ENCODE measurements around the gene TPSD1.

The TPSD1 gene

DNA sequence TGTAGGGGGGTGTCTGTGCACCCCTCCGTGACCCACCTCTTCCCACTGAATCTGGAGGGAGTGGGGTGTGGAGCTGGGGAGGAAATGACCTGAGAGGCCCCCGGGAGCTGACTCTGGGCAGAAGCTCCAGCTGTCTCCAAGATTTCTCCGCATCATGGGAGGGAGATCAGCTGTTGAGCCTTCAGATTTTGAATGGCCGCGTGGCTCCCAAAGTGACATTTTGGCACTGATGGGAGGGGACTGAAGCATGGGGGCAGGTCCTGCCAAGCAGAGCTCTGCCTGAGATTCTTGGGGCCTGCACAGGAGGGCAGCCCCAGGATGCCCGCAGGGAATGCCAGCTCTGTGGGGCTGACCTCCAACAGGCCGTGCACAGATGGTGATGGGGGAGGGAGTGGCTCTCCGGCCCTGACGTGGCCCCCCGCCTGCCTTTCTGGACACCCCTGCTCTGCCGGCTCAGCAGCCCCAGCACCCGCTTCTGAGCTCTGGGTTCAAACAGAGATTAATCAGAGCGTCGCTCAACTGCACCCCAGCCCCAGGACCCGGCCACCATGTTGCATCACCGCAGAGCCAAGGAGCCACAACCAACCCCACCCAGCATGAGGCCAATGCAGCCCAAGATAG, 28.2 kb downstream of the TPSD1 start:
- FAIRE-seq (no peak), DNase-seq (ENCODE audit: insufficient read length, low spot score) (no peak)
- TF ChIP-seq POLR2A (IDR thresholded peaks at IDR 0.05; ENCODE audit: low read depth, low read length) (no peak), POU2F2 (IDR thresholded peaks at IDR 0.05; ENCODE audit: low read depth, low read length) (no peak), TAF1 (IDR thresholded peaks at IDR 0.05; ENCODE audit: low read depth, low read length) (no peak), SPI1 (IDR thresholded peaks at IDR 0.05; ENCODE audit: low read depth, low read length) (no peak), PAX5 (IDR thresholded peaks at IDR 0.05; ENCODE audit: insufficient read depth, low read length, severe bottlenecking) (no peak)

DNA sequence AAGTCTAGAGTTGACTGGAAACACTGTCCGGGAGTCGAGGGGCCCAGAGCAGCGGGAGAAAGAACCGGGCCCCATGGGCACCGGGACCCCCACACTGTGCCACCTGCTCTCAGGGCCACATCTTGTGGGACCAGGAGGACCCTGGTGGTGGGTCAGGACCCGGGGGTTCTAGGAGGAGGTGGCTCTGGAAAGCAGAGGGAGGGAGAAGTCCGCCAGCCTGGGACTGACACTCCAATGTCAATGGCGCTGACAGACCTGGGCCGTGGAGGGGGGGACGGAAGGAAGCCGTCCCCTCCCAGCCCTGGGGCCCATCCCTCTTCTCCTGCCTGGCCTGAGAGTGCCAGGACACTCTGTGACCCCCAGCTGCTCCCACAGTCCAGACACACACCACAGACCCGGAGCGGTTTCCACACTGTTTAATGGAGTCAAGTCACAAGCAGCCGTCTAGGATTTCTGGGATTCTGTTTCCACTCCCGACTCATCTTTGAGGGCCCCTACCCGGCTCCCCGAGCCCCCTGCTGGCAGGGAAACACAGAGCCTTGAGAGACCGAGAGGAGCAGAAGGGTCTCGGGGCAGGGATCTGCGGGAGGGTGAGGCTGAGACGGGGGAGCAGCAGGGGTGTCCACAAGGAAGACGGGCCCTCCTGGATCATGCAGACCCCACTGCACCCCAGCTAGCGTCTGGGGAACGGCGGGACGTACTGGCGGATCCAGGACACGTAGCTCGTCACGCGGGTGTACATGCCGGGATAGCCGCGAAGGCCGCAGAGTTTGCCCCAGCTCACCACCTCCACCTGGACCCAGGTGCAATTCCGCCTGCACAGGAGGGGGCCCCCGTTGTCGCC, 30.0 kb downstream of the TPSD1 start:
- no peak for TF ChIP-seq TAF1 (IDR thresholded peaks at IDR 0.05; ENCODE audit: low read depth, low read length)
- TF ChIP-seq POU2F2 (IDR thresholded peaks at IDR 0.05; ENCODE audit: low read depth, low read length) = no peak
- no peak for TF ChIP-seq POLR2A (IDR thresholded peaks at IDR 0.05; ENCODE audit: low read depth, low read length)
- TF ChIP-seq PAX5 (IDR thresholded peaks at IDR 0.05; ENCODE audit: insufficient read depth, low read length, severe bottlenecking) = no peak
- TF ChIP-seq SPI1 (IDR thresholded peaks at IDR 0.05; ENCODE audit: low read depth, low read length) = no peak
- no peak for TF ChIP-seq POLR2AphosphoS5 (IDR thresholded peaks at IDR 0.05; ENCODE audit: low read depth, low read length)
- FAIRE-seq = no peak
- no peak for DNase-seq (ENCODE audit: insufficient read length, low spot score)

DNA sequence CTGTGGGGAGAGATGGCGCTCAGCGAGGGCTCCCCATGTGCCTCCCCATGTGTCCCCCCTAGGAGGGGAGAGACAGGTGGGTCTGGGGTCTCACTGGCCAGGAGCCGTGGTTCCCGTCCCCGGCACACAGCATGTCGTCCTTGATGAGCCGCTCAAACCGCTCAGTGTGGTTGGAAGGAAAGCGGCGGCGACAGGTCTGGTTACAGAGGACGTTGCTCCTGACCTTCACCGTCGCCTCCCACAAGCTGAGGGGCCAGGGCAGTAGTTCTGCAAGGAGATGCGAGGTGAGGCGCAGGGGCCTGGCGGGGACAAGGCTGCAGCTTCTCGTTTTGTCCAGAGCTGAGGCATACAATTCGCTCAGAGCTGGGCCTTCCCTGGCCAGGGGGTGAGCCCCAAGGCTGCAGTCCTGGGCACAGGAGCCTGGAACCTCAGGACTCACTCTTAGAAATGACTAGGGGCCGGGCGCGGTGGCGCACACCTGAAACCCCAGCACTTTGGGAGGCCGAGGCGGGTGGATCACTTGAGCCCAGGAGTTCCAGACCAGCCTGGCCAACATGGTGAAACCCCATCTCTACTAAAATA, 30.7 kb downstream of the TPSD1 start:
- no peak for FAIRE-seq
- TF ChIP-seq PAX5 (IDR thresholded peaks at IDR 0.05; ENCODE audit: insufficient read depth, low read length, severe bottlenecking) (no peak), POLR2AphosphoS5 (IDR thresholded peaks at IDR 0.05; ENCODE audit: low read depth, low read length) (no peak), TAF1 (IDR thresholded peaks at IDR 0.05; ENCODE audit: low read depth, low read length) (no peak), POU2F2 (IDR thresholded peaks at IDR 0.05; ENCODE audit: low read depth, low read length) (no peak), SPI1 (IDR thresholded peaks at IDR 0.05; ENCODE audit: low read depth, low read length) (no peak), POLR2A (IDR thresholded peaks at IDR 0.05; ENCODE audit: low read depth, low read length) (no peak)

DNA sequence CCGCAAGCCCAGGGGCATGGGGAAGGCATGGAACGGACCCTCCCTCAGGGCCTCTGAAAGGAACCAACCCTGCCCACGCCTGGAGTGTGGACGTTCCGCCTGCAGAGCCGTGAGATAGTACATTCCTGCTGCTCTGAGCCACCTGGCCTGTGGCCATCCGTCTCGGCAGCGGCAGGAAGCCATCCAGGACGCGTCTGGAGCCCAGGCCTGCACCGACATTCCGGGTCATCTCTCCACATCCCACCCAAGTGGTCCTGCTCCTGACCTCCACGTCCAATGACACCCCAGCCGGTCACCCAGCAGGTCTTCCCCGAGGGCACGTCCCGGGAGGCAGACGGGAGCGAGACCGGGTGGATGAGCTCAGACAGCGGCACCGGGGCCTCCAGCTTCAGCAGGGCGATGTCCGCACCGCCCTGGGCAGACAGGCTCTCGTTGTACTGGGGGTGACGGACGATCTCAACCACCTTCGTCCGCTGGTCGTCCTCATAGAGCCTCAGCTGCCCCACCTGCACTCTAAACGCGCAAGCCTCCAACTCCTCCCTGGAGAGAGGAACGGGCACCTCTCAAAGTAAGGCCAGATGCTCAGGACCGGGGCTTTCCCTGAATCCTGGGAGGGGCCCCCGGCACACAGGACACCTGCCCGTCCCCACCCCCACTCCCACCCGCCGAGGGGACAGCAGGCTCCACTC, 32.3 kb downstream of the TPSD1 start:
- TF ChIP-seq POLR2A (IDR thresholded peaks at IDR 0.05; ENCODE audit: low read depth, low read length) = no peak
- TF ChIP-seq POLR2AphosphoS5 (IDR thresholded peaks at IDR 0.05; ENCODE audit: low read depth, low read length) = no peak
- TF ChIP-seq PAX5 (IDR thresholded peaks at IDR 0.05; ENCODE audit: insufficient read depth, low read length, severe bottlenecking) = no peak
- no peak for TF ChIP-seq POU2F2 (IDR thresholded peaks at IDR 0.05; ENCODE audit: low read depth, low read length)
- no peak for TF ChIP-seq SPI1 (IDR thresholded peaks at IDR 0.05; ENCODE audit: low read depth, low read length)
- TF ChIP-seq TAF1 (IDR thresholded peaks at IDR 0.05; ENCODE audit: low read depth, low read length) = no peak
- no peak for FAIRE-seq
- DNase-seq (ENCODE audit: insufficient read length, low spot score) = no peak

More for the DNA sequence above, 30.7 kb downstream of the TPSD1 start:
- no peak for DNase-seq (ENCODE audit: insufficient read length, low spot score)

DNA sequence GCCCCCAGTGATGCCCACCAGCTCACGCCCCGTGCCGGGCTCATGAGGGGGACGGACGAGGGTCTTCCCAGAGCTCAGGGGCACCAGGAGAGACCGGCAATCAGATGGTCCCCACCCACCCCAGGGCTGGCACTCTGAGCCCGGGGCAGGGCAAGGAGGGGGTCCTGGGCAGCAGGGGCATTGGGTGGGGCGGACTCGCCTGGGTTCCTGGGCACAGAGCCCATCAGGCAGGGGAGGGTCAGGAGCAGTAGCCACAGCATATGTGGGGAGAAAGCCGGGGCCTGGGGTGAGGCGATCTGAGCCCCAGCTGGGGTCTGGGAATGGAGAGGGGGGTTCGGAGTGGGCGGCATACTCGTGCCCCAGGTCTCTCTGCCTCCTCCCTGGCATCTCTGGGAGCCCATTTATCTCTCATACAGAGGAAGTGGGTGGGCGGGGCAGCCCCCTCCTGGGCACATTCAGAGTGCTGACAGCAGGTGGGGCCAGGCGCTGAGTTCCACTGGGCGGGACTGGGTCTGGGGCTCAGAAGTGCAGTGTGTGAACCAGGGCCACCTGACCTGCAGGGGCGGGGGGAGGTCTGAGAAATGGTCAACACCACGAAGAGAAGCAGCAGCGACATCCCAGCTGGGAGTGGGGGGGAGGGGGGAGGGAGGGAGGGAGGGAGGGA, 33.1 kb downstream of the TPSD1 start:
- no peak for FAIRE-seq
- no peak for DNase-seq (ENCODE audit: insufficient read length, low spot score)
- TF ChIP-seq POLR2AphosphoS5 (IDR thresholded peaks at IDR 0.05; ENCODE audit: low read depth, low read length) (no peak), SPI1 (IDR thresholded peaks at IDR 0.05; ENCODE audit: low read depth, low read length) (no peak), TAF1 (IDR thresholded peaks at IDR 0.05; ENCODE audit: low read depth, low read length) (no peak), POLR2A (IDR thresholded peaks at IDR 0.05; ENCODE audit: low read depth, low read length) (no peak), POU2F2 (IDR thresholded peaks at IDR 0.05; ENCODE audit: low read depth, low read length) (no peak), PAX5 (IDR thresholded peaks at IDR 0.05; ENCODE audit: insufficient read depth, low read length, severe bottlenecking) (no peak)

DNA sequence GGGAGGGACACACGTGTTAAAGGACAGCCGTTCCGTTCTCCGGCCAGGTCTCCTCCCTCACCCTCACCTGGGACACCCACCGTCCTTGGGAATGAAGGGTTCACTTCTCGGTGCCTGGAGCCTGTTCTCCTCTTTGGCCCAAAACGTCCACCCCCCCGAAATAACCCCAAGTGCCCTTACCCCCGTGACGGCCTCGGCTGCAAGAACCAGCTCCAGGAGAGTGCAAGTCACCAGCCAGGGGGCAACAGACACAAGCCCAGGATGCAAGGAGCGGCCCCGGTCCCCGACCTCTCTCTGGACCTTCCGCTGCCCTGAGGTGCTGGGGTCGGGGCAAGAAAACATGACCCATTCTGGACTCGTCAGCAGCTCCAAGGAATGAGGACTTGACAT, 33.6 kb downstream of the TPSD1 start:
- DNase-seq (ENCODE audit: insufficient read length, low spot score) (no peak), FAIRE-seq (no peak)
- TF ChIP-seq POU2F2 (IDR thresholded peaks at IDR 0.05; ENCODE audit: low read depth, low read length) (no peak), PAX5 (IDR thresholded peaks at IDR 0.05; ENCODE audit: insufficient read depth, low read length, severe bottlenecking) (no peak), POLR2A (IDR thresholded peaks at IDR 0.05; ENCODE audit: low read depth, low read length) (no peak), POLR2AphosphoS5 (IDR thresholded peaks at IDR 0.05; ENCODE audit: low read depth, low read length) (no peak), SPI1 (IDR thresholded peaks at IDR 0.05; ENCODE audit: low read depth, low read length) (no peak), TAF1 (IDR thresholded peaks at IDR 0.05; ENCODE audit: low read depth, low read length) (no peak)

DNA sequence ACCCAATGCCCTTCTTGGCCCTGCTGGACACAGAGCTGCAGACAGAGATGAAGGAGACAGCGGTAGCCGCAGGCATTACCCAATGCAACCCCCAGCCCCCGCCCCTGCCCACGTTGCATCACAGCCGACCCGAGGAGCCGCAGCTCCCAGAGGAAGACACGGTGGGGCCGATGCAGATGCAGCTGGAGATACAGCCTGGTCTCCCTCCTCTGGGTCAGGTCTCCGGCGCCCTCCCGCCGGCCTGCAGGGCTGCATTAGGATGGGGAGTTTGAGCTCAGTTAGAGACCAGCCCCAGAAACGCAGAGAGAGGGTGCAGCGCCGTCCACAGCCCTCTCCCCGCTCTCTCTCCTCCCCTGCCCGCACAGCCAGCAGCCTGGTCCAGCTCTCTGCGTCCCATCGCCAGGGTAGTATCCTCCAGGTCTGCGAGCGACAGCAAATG, 34.2 kb downstream of the TPSD1 start:
- no peak for FAIRE-seq
- no peak for DNase-seq (ENCODE audit: insufficient read length, low spot score)
- no peak for TF ChIP-seq SPI1 (IDR thresholded peaks at IDR 0.05; ENCODE audit: low read depth, low read length)
- no peak for TF ChIP-seq TAF1 (IDR thresholded peaks at IDR 0.05; ENCODE audit: low read depth, low read length)
- TF ChIP-seq POU2F2 (IDR thresholded peaks at IDR 0.05; ENCODE audit: low read depth, low read length) = no peak
- TF ChIP-seq PAX5 (IDR thresholded peaks at IDR 0.05; ENCODE audit: insufficient read depth, low read length, severe bottlenecking) = no peak
- TF ChIP-seq POLR2AphosphoS5 (IDR thresholded peaks at IDR 0.05; ENCODE audit: low read depth, low read length) = no peak
- TF ChIP-seq POLR2A (IDR thresholded peaks at IDR 0.05; ENCODE audit: low read depth, low read length) = no peak

DNA sequence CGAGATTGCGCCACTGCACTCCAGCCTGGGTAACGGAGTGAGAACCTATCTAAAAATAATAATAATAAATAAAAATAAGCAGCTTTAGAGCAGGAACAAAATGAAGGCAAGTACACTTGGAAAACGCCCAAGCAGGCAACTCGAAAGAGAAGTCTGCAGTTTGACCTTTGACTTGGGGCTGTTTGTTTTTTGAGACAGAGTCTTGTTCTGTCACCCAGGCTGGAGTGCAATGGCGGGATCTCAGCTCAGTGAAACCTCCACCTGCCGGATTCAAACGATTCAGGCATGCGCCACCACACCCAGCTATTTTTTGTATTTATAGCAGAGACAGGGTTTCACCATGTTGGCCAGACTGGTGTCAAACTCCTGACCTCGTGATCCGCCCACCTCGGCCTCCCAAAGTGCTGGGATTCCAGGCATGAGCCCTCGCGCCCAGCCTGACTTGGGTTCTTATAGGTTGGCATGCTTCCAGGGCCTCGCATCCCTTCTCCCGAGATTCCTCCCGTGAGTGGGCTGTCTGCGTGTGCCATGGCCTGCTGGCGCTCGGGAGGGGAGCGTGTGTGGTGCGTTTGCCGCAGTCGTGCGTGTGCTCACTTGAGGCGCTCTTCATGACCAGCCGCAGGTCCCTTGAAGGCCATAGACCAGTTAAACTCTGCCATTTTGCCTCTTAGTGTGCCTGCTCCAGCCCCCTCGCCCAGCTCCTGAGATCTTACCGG, 35.1 kb downstream of the TPSD1 start:
- DNase-seq (ENCODE audit: insufficient read length, low spot score) (no peak), FAIRE-seq (no peak)
- no peak for TF ChIP-seq PAX5 (IDR thresholded peaks at IDR 0.05; ENCODE audit: insufficient read depth, low read length, severe bottlenecking)
- TF ChIP-seq POU2F2 (IDR thresholded peaks at IDR 0.05; ENCODE audit: low read depth, low read length) = no peak
- no peak for TF ChIP-seq TAF1 (IDR thresholded peaks at IDR 0.05; ENCODE audit: low read depth, low read length)
- TF ChIP-seq POLR2A (IDR thresholded peaks at IDR 0.05; ENCODE audit: low read depth, low read length) = no peak
- no peak for TF ChIP-seq SPI1 (IDR thresholded peaks at IDR 0.05; ENCODE audit: low read depth, low read length)
- TF ChIP-seq POLR2AphosphoS5 (IDR thresholded peaks at IDR 0.05; ENCODE audit: low read depth, low read length) = no peak
